ENCODE measurements around the gene KCNQ1OT1. TPM values are rescaled to one million over a fixed set of nuclear protein-coding genes. Genes with fewer than 3 reads are reported as not detected.

Gene KCNQ1OT1
- total and polyA plus RNA-seq, 2 of the 4 experiments (the other 2 are of a cell fraction) = 0.14 to 2.0 TPM

DNA sequence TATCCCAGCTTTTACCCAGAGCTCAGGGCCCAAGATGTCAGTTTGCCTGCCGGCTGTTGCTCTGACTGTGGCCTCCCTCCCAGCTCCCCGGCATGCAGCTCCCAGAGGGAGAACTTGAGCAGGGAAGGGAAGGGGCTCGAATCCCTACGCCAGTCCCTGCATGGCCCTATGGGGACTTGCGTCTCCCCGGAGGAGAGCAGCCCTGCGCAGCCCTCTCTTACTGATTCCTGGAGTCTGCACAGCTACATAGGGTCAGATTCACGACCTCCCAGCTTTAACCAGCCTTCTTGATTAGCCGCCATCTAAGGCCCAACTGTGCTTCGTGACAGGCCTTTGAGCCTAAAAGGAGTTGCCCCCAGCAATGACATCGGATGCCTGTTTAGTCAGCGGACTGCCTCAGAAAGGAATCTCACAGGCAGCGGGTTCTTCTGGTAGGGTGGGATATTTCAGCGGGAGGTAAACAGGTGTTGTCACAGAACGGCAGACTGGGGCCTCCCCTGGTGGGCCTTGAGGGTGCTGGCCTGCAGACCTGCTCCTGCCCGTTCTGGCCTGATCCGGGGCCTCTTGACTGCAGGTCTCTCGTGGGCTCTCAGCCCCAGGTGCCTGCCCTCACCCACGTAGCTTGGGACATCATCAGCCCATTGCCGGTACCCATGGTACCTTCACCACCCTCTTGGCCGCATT, 43.8 kb upstream of the KCNQ1OT1 start:
- Histone ChIP-seq H2AK5ac (ENCODE audit: low read depth, low read length) (no peak overlapping the region), H2BK5ac (ENCODE audit: low read depth, low read length, poor library complexity, severe bottlenecking) (no peak overlapping the region), H4K20me1 (ENCODE audit: insufficient read depth, low read length) (no peaks in the 10 kb centered on the region), H2AFZ (replicated peaks; ENCODE audit: low read length, poor library complexity) (no peak overlapping the region), H3K4ac (ENCODE audit: low read depth, low read length) (no peak overlapping the region), H3K79me1 (ENCODE audit: low read depth in 1 of 2, low read length in 2 of 2) (no peaks in the 10 kb centered on the region), H2BK20ac (ENCODE audit: low read depth, low read length) (no peak overlapping the region), H4K91ac (ENCODE audit: insufficient read depth, low read depth, low read length) (no peak overlapping the region), H3K56ac (ENCODE audit: extremely low read depth, insufficient read depth, low read length) (no peak overlapping the region), H3K9me1 (ENCODE audit: insufficient read depth, low read length) (no peaks in the 10 kb centered on the region), H4K5ac (ENCODE audit: low read depth, low read length) (no peak overlapping the region), H3K36me3 (ENCODE audit: control insufficient read depth, insufficient read depth, low read length) (no peaks in the 10 kb centered on the region), H3K4me2 (ENCODE audit: low read depth, low read length) (no peak overlapping the region), H3K27ac (ENCODE audit: insufficient read depth, low read length) (no peak overlapping the region), H3K18ac (ENCODE audit: low read depth, low read length) (no peak overlapping the region), H3K27me3 (ENCODE audit: control insufficient read depth, insufficient read depth, low read length) (peaks cover 9% of the 10 kb centered on the region), H3K14ac (replicated peaks; ENCODE audit: low read depth, low read length) (no peak overlapping the region), H3K9me3 (ENCODE audit: control insufficient read depth, insufficient read depth, low read length) (no peaks in the 10 kb centered on the region), H3K4me1 (ENCODE audit: control insufficient read depth, insufficient read depth, low read length) (peaks cover 18% of the 10 kb centered on the region), H2BK15ac (ENCODE audit: low read depth, low read length) (no peak overlapping the region), H3K9ac (ENCODE audit: low read depth, low read length) (no peak overlapping the region), H4K8ac (ENCODE audit: low read depth in 2 of 2, low read length in 2 of 2) (no peak overlapping the region), H2AK9ac (replicated peaks; ENCODE audit: low read depth, low read length, poor library complexity) (no peak overlapping the region), H2BK120ac (ENCODE audit: low read depth, low read length) (no peak overlapping the region), H3K4me3 (ENCODE audit: insufficient read depth, low read depth, low read length) (no peak overlapping the region), H3K23ac (ENCODE audit: low read depth, low read length) (no peak overlapping the region)
- no peak for DNase-seq
- ChIA-PET CTCF (no interaction called here), POLR2A (ENCODE audit: unreplicated experiment) (no interaction called here)
- 86% methylated on average over 7 of the region's 21 CpGs; no CpG with 5 or more reads in 1 of the 2 experiments for WGBS, 2 experiments (ENCODE audit: extremely low coverage in 2 of 2, insufficient read length in 1 of 2)
- dilution Hi-C loops (cut with HindIII; ENCODE audit: low sequenced_read_pairs, unreplicated experiment) = no loop called here
- no peak for ATAC-seq (ENCODE audit: low read depth)
- in situ Hi-C loops (cut with MboI; ENCODE audit: low sequenced_read_pairs) = no loop called here
- TF ChIP-seq ELK1 (IDR thresholded peaks at IDR 0.05; ENCODE audit: borderline replicate concordance, low read depth, low read length) (no peak), FOS (IDR thresholded peaks at IDR 0.05; ENCODE audit: low read depth, low read length) (no peak), RFX5 (IDR thresholded peaks at IDR 0.05; ENCODE audit: low read depth, low read length) (no peak), BHLHE40 (IDR thresholded peaks at IDR 0.05; ENCODE audit: low read depth, low read length) (no peak), SMC3 (IDR thresholded peaks at IDR 0.05; ENCODE audit: low read depth, low read length) (no peak), MAZ (IDR thresholded peaks at IDR 0.05; ENCODE audit: borderline replicate concordance, low read depth, low read length) (no peak), CEBPB (IDR thresholded peaks at IDR 0.05; ENCODE audit: low read depth, low read length) (no peak), MXI1 (IDR thresholded peaks at IDR 0.05; ENCODE audit: borderline replicate concordance, low read depth, low read length) (no peak)
- TF ChIP-seq, protein P1, sequence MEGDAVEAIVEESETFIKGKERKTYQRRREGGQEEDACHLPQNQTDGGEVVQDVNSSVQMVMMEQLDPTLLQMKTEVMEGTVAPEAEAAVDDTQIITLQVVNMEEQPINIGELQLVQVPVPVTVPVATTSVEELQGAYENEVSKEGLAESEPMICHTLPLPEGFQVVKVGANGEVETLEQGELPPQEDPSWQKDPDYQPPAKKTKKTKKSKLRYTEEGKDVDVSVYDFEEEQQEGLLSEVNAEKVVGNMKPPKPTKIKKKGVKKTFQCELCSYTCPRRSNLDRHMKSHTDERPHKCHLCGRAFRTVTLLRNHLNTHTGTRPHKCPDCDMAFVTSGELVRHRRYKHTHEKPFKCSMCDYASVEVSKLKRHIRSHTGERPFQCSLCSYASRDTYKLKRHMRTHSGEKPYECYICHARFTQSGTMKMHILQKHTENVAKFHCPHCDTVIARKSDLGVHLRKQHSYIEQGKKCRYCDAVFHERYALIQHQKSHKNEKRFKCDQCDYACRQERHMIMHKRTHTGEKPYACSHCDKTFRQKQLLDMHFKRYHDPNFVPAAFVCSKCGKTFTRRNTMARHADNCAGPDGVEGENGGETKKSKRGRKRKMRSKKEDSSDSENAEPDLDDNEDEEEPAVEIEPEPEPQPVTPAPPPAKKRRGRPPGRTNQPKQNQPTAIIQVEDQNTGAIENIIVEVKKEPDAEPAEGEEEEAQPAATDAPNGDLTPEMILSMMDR (conservative IDR thresholded peaks at IDR 0.05; ENCODE audit: low read depth, low read length) = no peak
- TF ChIP-seq, protein P2, sequence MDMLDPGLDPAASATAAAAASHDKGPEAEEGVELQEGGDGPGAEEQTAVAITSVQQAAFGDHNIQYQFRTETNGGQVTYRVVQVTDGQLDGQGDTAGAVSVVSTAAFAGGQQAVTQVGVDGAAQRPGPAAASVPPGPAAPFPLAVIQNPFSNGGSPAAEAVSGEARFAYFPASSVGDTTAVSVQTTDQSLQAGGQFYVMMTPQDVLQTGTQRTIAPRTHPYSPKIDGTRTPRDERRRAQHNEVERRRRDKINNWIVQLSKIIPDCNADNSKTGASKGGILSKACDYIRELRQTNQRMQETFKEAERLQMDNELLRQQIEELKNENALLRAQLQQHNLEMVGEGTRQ (IDR thresholded peaks at IDR 0.05; ENCODE audit: low read depth, low read length) = no peak
- BruUV-seq (replicated peaks) = no TSS peak
- intact Hi-C loops (cut with micrococcal nuclease) = loop anchor here (5.0 kb wide), 1 partner anchor 84 kb away; no protein-coding TSS in a partner anchor
